Neuron (in vitro differentiated cells): ENCODE results near the gene AIMP2.
"Not testable (repeated sequence)": the region's sequence is repeated elsewhere in the genome, so short reads cannot be mapped to it uniquely, and the experiment has no call there.

ENCODE experiments used
- H2AFZ ChIP-seq: one replicate; pipeline ENCODE4 v1.6.1; 2013; ENCODE audit warnings: low read depth, mild to moderate bottlenecking, inconsistent platforms, low read length, moderate library complexity
- H3K27me3 ChIP-seq: one replicate; pipeline ENCODE4 v1.6.1; 2013; ENCODE audit warnings: low read length; ENCODE audit not compliant: insufficient read depth
- H3K36me3 ChIP-seq: one replicate; pipeline ENCODE4 v1.6.1; 2013; ENCODE audit warnings: low read length; ENCODE audit not compliant: insufficient read depth
- H3K4me1 ChIP-seq: one replicate; pipeline ENCODE4 v1.6.1; 2013; ENCODE audit warnings: low read length; ENCODE audit not compliant: insufficient read depth
- H3K4me3 ChIP-seq: 2 replicates; pipeline ENCODE4 v1.5.1; 2013; ENCODE audit warnings: mild to moderate bottlenecking, low read length, moderate library complexity
- H3K9me3 ChIP-seq: one replicate; pipeline ENCODE4 v1.6.1; 2013; ENCODE audit warnings: low read length

AIMP2 gene

GRCh38 chr7:6032167-6032566 is 23.1 kb downstream of the AIMP2 start:
- Histone ChIP-seq H3K4me1 (no peaks in the 10 kb centered on the region), H3K27me3 (no peaks in the 10 kb centered on the region), H3K9me3 (no peaks in the 10 kb centered on the region), H3K36me3 (peaks cover 82% of the 10 kb centered on the region), H3K4me3 (no peak overlapping the region), H2AFZ (no peak overlapping the region)

GRCh38 chr7:6032641-6033040 is 23.6 kb downstream of the AIMP2 start:
- no peaks in the 10 kb centered on the region for H3K9me3 ChIP-seq
- no peaks in the 10 kb centered on the region for H3K27me3 ChIP-seq
- no peaks in the 10 kb centered on the region for H3K4me1 ChIP-seq
- no peak overlapping the region for H3K4me3 ChIP-seq
- H2AFZ ChIP-seq, result no peak overlapping the region
- H3K36me3 ChIP-seq, result peaks cover 82% of the 10 kb centered on the region

GRCh38 chr7:6035165-6035564 is 26.1 kb downstream of the AIMP2 start:
- Histone ChIP-seq H3K4me3 (no peak overlapping the region), H3K4me1 (no peaks in the 10 kb centered on the region), H3K36me3 (peaks cover 83% of the 10 kb centered on the region), H3K9me3 (no peaks in the 10 kb centered on the region), H3K27me3 (no peaks in the 10 kb centered on the region), H2AFZ (no peak overlapping the region)

- peaks cover 83% of the 10 kb centered on the region for H3K36me3 ChIP-seq
- no peaks in the 10 kb centered on the region for H3K9me3 ChIP-seq
- no peak overlapping the region for H2AFZ ChIP-seq
- no peaks in the 10 kb centered on the region for H3K27me3 ChIP-seq
- H3K4me3 ChIP-seq, result no peak overlapping the region
- H3K4me1 ChIP-seq, result no peaks in the 10 kb centered on the region
Observed at GRCh38 chr7:6035686-6036085, 26.6 kb downstream of the AIMP2 start.

- H3K4me3 ChIP-seq, result no peak overlapping the region
- no peak overlapping the region for H2AFZ ChIP-seq
- H3K4me1 ChIP-seq, result no peaks in the 10 kb centered on the region
- H3K9me3 ChIP-seq, result no peaks in the 10 kb centered on the region
- peaks cover 70% of the 10 kb centered on the region for H3K36me3 ChIP-seq
- H3K27me3 ChIP-seq, result no peaks in the 10 kb centered on the region
Observed at GRCh38 chr7:6049780-6050179, 40.7 kb downstream of the AIMP2 start.

GRCh38 chr7:6051185-6051584 is 42.1 kb downstream of the AIMP2 start:
- not testable (repeated sequence) for H2AFZ ChIP-seq, H3K4me3 ChIP-seq, H3K4me1 ChIP-seq, H3K9me3 ChIP-seq, H3K27me3 ChIP-seq
- peaks cover 62% of the 10 kb centered on the region for H3K36me3 ChIP-seq

- H2AFZ ChIP-seq, result no peak overlapping the region
- no peak overlapping the region for H3K4me3 ChIP-seq
- no peaks in the 10 kb centered on the region for H3K9me3 ChIP-seq
- H3K4me1 ChIP-seq, result peaks cover 12% of the 10 kb centered on the region
- no peaks in the 10 kb centered on the region for H3K27me3 ChIP-seq
- peaks cover 25% of the 10 kb centered on the region for H3K36me3 ChIP-seq
Observed at GRCh38 chr7:6056616-6057015, 47.5 kb downstream of the AIMP2 start.

- no peak overlapping the region for H2AFZ ChIP-seq
- H3K4me1 ChIP-seq, result peaks cover 12% of the 10 kb centered on the region
- H3K4me3 ChIP-seq, result peak overlapping the region; percentile 84
- H3K27me3 ChIP-seq, result no peaks in the 10 kb centered on the region
- H3K9me3 ChIP-seq, result no peaks in the 10 kb centered on the region
- H3K36me3 ChIP-seq, result peaks cover 20% of the 10 kb centered on the region
Observed at GRCh38 chr7:6057316-6058129, 48.5 kb downstream of the AIMP2 start.

- H3K4me1 ChIP-seq, result peaks cover 12% of the 10 kb centered on the region
- H3K9me3 ChIP-seq, H3K36me3 ChIP-seq, H3K4me3 ChIP-seq, H2AFZ ChIP-seq, H3K27me3 ChIP-seq: not testable (repeated sequence)
Observed at GRCh38 chr7:6059941-6060340, 50.9 kb downstream of the AIMP2 start.

GRCh38 chr7:6071406-6071805 is 62.3 kb downstream of the AIMP2 start:
- Histone ChIP-seq H3K4me1 (no peaks in the 10 kb centered on the region), H3K4me3 (no peak overlapping the region), H3K36me3 (no peaks in the 10 kb centered on the region), H3K27me3 (no peaks in the 10 kb centered on the region), H2AFZ (no peak overlapping the region), H3K9me3 (no peaks in the 10 kb centered on the region)
